Esophagus muscularis mucosa (tissue), 4 donors: ENCODE data around the gene LAMA3. TPM values are rescaled to one million over a fixed set of nuclear protein-coding genes. Genes with fewer than 3 reads are reported as not detected.

ENCODE experiments used
- DNase-seq: peaks from one replicate; pipeline ENCODE4 v3.0.0-alpha.2; 2017; ENCODE audit errors: extremely low spot score
- H3K27ac ChIP-seq, 4 donors: fragments of 200-600 bp; sonication (generic); replicated peaks in 1 of 4; 1 replicate in 3 of 4; 2 replicates in 1 of 4; pipeline ENCODE4 v1.5.1; 2016 to 2019; ENCODE audit warnings: mild to moderate bottlenecking in 1 of 4
- H3K27me3 ChIP-seq, 4 donors: fragments of 200-600 bp; sonication (generic); one replicate each; pipeline versions ENCODE4 v1.5.1 to v1.6.0; 2016 to 2019
- H3K36me3 ChIP-seq, 4 donors: fragments of 200-600 bp; sonication (generic); one replicate each; pipeline ENCODE4 v1.5.1; 2016 to 2019
- H3K4me1 ChIP-seq, 4 donors: fragments of 200-600 bp; sonication (generic); one replicate each; pipeline ENCODE4 v1.5.1; 2016 to 2019
- H3K4me3 ChIP-seq, 4 donors: fragments of 200-600 bp; sonication (generic); 1 replicate in 2 of 4; 2 replicates in 2 of 4; pipeline ENCODE4 v1.5.1; 2016 to 2019; ENCODE audit warnings: mild to moderate bottlenecking in 4 of 4, moderate library complexity in 1 of 4
- H3K9me3 ChIP-seq, 4 donors: fragments of 200-600 bp; sonication (generic); 1 replicate in 3 of 4; 2 replicates in 1 of 4; pipeline ENCODE4 v1.5.1; 2016 to 2019
- EP300 ChIP-seq: sonication (generic); formaldehyde crosslinking; IDR thresholded peaks from one replicate; pipeline ENCODE4 v1.6.1; 2017; ENCODE audit warnings: antibody characterized with exemption
- POLR2A ChIP-seq: fragments of 450-650 bp; IDR thresholded peaks from one replicate; pipeline ENCODE4 v1.6.1; 2017; ENCODE audit warnings: antibody characterized with exemption, moderate library complexity, mild to moderate bottlenecking, low read depth
- POLR2AphosphoS5 ChIP-seq, 2 donors: sonication (generic); formaldehyde crosslinking; IDR thresholded peaks; one replicate each; pipeline ENCODE4 v1.6.1; 2017; ENCODE audit warnings: antibody characterized with exemption in 2 of 2
- WGBS: methylation state at CpG from one replicate; pipeline ENCODE4 v1.1.5; 2018; 5-methylcytosine and 5-hydroxymethylcytosine counted together
- intact Hi-C: fragments of 100-400 bp; cut with DNase I; formaldehyde crosslinking; loops from one replicate; pipeline ENCODE4 v1.15.1; 2023
- total RNA-seq, 4 donors: library from RNA; depleted of rRNA; stranded (reverse); fragments of >200 nt; gene quantifications; one replicate each; pipeline versions ENCODE4 v1.1.0 to v1.2.1, GENCODE V29; 2016
- TF ChIP-seq, protein P1 (sequence below), 3 experiments: fragments of 200-600 bp in 2 of 3; fragments of 450-650 bp in 1 of 3; sonication (generic) in 2 of 3; IDR thresholded peaks; one replicate each; pipeline ENCODE4 v1.5.1; 2017 to 2019; ENCODE audit warnings: antibody characterized with exemption in 3 of 3, mild to moderate bottlenecking in 2 of 3, moderate library complexity in 1 of 3

The LAMA3 gene
- total RNA-seq, 4 donors from 2014 or later, result 7.5 to 12.9 (median 11.7) TPM

DNA sequence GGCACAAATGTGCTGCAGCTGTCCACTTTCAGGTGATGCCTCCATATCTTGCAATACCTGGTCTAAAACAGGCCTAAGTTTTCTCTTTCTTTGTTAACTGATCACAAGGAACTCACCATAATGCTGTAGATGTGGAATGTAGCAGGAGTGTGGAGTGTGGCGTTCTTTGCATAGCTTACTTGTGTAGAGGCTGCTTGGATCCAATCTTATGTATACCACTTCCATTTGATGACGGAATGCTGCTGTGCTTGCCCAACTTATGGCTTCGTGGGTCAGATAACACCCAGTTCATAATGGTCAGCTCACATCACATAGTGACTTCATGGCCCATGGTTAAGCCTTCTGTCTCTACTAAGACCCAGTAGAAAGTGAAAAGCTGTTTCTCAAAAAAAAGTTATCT is 114.5 kb downstream of the LAMA3 start:
- WGBS, result 95% methylated on average over 3 of the region's 3 CpGs
- Histone ChIP-seq H3K36me3 (peaks cover 0 to 6% (median 0%) of the 10 kb centered on the region in 4 donors), H3K9me3 (no peaks in the 10 kb centered on the region), H3K27ac (no peak overlapping the region), H3K27me3 (no peaks in the 10 kb centered on the region), H3K4me3 (no peak overlapping the region), H3K4me1 (no peaks in the 10 kb centered on the region)
- TF ChIP-seq EP300 (no peak), POLR2AphosphoS5 (IDR thresholded peaks at IDR 0.05) (no peak), POLR2A (no peak)
- TF ChIP-seq, protein P1, sequence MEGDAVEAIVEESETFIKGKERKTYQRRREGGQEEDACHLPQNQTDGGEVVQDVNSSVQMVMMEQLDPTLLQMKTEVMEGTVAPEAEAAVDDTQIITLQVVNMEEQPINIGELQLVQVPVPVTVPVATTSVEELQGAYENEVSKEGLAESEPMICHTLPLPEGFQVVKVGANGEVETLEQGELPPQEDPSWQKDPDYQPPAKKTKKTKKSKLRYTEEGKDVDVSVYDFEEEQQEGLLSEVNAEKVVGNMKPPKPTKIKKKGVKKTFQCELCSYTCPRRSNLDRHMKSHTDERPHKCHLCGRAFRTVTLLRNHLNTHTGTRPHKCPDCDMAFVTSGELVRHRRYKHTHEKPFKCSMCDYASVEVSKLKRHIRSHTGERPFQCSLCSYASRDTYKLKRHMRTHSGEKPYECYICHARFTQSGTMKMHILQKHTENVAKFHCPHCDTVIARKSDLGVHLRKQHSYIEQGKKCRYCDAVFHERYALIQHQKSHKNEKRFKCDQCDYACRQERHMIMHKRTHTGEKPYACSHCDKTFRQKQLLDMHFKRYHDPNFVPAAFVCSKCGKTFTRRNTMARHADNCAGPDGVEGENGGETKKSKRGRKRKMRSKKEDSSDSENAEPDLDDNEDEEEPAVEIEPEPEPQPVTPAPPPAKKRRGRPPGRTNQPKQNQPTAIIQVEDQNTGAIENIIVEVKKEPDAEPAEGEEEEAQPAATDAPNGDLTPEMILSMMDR (IDR thresholded peaks at IDR 0.05), result no peak
- intact Hi-C loops, result no loop called here
- no peak for DNase-seq

- no peak for TF ChIP-seq POLR2AphosphoS5 (IDR thresholded peaks at IDR 0.05)
- TF ChIP-seq, protein P1 (IDR thresholded peaks at IDR 0.05), result no peak
- TF ChIP-seq EP300, result no peak
- no peak for TF ChIP-seq POLR2A
- Histone ChIP-seq H3K9me3 (no peaks in the 10 kb centered on the region), H3K27ac (no peak overlapping the region), H3K4me3 (no peak overlapping the region), H3K4me1 (no peaks in the 10 kb centered on the region), H3K27me3 (no peaks in the 10 kb centered on the region), H3K36me3 (peaks cover 0 to 14% (median 0%) of the 10 kb centered on the region in 4 donors)
- WGBS, result 87% methylated on average over 1 of the region's 1 CpG
- intact Hi-C loops, result no loop called here
- peak; percentile 64 for DNase-seq
Observed at GRCh38 chr18:23805898-23806297, 116.6 kb downstream of the LAMA3 start.

- no peaks in the 10 kb centered on the region for H3K27me3 ChIP-seq
- intact Hi-C loops, result no loop called here
- H3K27ac ChIP-seq, result no peak overlapping the region
- H3K9me3 ChIP-seq, result no peaks in the 10 kb centered on the region
- peaks cover 0 to 8% (median 0%) of the 10 kb centered on the region in 4 donors for H3K4me1 ChIP-seq
- 52% methylated on average over 3 of the region's 3 CpGs for WGBS
- peaks cover 0 to 7% (median 0%) of the 10 kb centered on the region in 4 donors for H3K36me3 ChIP-seq
- no peak for DNase-seq
- no peak for TF ChIP-seq POLR2AphosphoS5 (IDR thresholded peaks at IDR 0.05)
- TF ChIP-seq EP300, result no peak
- TF ChIP-seq, protein P1 (IDR thresholded peaks at IDR 0.05), result no peak
- no peak overlapping the region for H3K4me3 ChIP-seq
Observed at GRCh38 chr18:23809415-23809814, 120.2 kb downstream of the LAMA3 start.

- no peak for DNase-seq
- TF ChIP-seq, protein P1 (IDR thresholded peaks at IDR 0.05), result no peak
- TF ChIP-seq POLR2A, result no peak
- TF ChIP-seq POLR2AphosphoS5 (IDR thresholded peaks at IDR 0.05), result no peak
- TF ChIP-seq EP300, result no peak
- Histone ChIP-seq H3K4me1 (peaks cover 0 to 16% (median 0%) of the 10 kb centered on the region in 4 donors), H3K27me3 (no peaks in the 10 kb centered on the region), H3K36me3 (peaks cover 0 to 14% (median 0%) of the 10 kb centered on the region in 4 donors), H3K27ac (no peak overlapping the region), H3K9me3 (no peaks in the 10 kb centered on the region), H3K4me3 (no peak overlapping the region)
- intact Hi-C loops, result loop anchor here (2.0 to 10.0 kb wide), 3 partner anchors 116 to 296 kb away; no protein-coding TSS in a partner anchor
- 75% methylated on average over 2 of the region's 3 CpGs for WGBS
Observed at GRCh38 chr18:23810396-23810795, 121.1 kb downstream of the LAMA3 start.

GRCh38 chr18:23811176-23811575 is 121.9 kb downstream of the LAMA3 start:
- peaks cover 0 to 17% (median 0%) of the 10 kb centered on the region in 4 donors for H3K4me1 ChIP-seq
- no peak for DNase-seq
- H3K9me3 ChIP-seq, result no peaks in the 10 kb centered on the region
- no peak overlapping the region for H3K4me3 ChIP-seq
- no peaks in the 10 kb centered on the region for H3K27me3 ChIP-seq
- intact Hi-C loops, result loop anchor here (2.0 to 10.0 kb wide), 3 partner anchors 116 to 296 kb away; no protein-coding TSS in a partner anchor
- no peak for TF ChIP-seq POLR2A
- TF ChIP-seq POLR2AphosphoS5 (IDR thresholded peaks at IDR 0.05), result no peak
- TF ChIP-seq, protein P1 (IDR thresholded peaks at IDR 0.05), result no peak
- no peak for TF ChIP-seq EP300
- H3K36me3 ChIP-seq, result peaks cover 0 to 14% (median 0%) of the 10 kb centered on the region in 4 donors
- WGBS, result 92% methylated on average over 2 of the region's 3 CpGs
- H3K27ac ChIP-seq, result no peak overlapping the region
